ENCODE results near the gene WASF2.
"Not testable (repeated sequence)": the region's sequence is repeated elsewhere in the genome, so short reads cannot be mapped to it uniquely, and the experiment has no call there.

The WASF2 gene

DNA sequence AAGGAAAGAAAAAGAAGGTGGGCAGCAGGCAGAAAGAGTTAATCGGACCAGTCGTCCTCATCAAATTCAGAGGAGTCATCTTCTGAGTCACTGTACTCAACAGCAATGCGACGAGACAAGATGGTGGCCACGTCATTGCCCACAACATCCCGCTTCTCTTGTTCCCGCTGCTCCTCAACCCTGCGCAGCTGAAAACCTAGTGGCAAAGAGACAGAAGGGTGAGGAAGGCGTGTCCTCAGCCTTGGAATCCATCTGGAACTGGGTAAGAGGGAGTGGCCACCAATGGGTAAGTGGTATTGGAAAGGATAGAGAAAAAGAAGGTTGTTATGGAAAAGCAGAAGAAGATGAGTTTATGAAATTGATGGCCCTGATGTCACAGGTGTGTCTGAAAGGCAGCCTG lies 81.8 kb downstream of the WASF2 start:
- Histone ChIP-seq H2BK15ac (ENCODE audit: low read depth, poor library complexity, severe bottlenecking) (no peak overlapping the region), H3K4ac (ENCODE audit: low read depth in 1 of 2, low read length in 2 of 2) (no peak overlapping the region), H4K8ac (ENCODE audit: low read length) (no peak overlapping the region), H3K23ac (ENCODE audit: low read length in 2 of 2) (no peak overlapping the region), H3K4me2 (ENCODE audit: low read length, poor library complexity, severe bottlenecking) (no peak overlapping the region), H3K9me3 (ENCODE audit: control insufficient read depth, low read length) (no peaks in the 10 kb centered on the region), H3K27me3 (ENCODE audit: control insufficient read depth in 1 of 2, insufficient read depth in 1 of 2, low read length in 2 of 2) (no peaks in the 10 kb centered on the region), H2BK120ac (ENCODE audit: low read depth, low read length) (no peak overlapping the region), H2BK5ac (ENCODE audit: low read depth, low read length, poor library complexity, severe bottlenecking) (no peak overlapping the region), H2AFZ (ENCODE audit: low read depth, low read length) (no peak overlapping the region), H3K9ac (ENCODE audit: low read length) (no peak overlapping the region), H3K36me3 (ENCODE audit: control insufficient read depth in 1 of 2, insufficient read depth in 2 of 2, low read depth in 1 of 2, low read length in 2 of 2) (peaks cover 55 to 69% of the 10 kb centered on the region in 2 experiments), H2AK5ac (ENCODE audit: low read length, severe bottlenecking) (no peak overlapping the region), H3K14ac (ENCODE audit: low read length in 2 of 2) (no peak overlapping the region), H4K91ac (ENCODE audit: low read length) (no peak overlapping the region), H3K4me1 (ENCODE audit: control insufficient read depth, insufficient read depth, low read depth, low read length) (peaks cover 22% of the 10 kb centered on the region), H3K79me1 (replicated peaks; ENCODE audit: low read length, poor library complexity, severe bottlenecking) (peaks cover 20% of the 10 kb centered on the region), H3K4me3 (ENCODE audit: insufficient read depth in 1 of 2, low read depth in 1 of 2, low read length in 2 of 2) (no peak overlapping the region), H2BK12ac (ENCODE audit: low read length in 2 of 2) (no peak overlapping the region), H3K27ac (ENCODE audit: low read length, poor library complexity, severe bottlenecking) (no peak overlapping the region), H3K18ac (ENCODE audit: low read depth in 1 of 2, low read length in 2 of 2) (no peak overlapping the region)
- WGBS = 96% methylated on average over 9 of the region's 9 CpGs
- DNase-seq = no peak

DNA sequence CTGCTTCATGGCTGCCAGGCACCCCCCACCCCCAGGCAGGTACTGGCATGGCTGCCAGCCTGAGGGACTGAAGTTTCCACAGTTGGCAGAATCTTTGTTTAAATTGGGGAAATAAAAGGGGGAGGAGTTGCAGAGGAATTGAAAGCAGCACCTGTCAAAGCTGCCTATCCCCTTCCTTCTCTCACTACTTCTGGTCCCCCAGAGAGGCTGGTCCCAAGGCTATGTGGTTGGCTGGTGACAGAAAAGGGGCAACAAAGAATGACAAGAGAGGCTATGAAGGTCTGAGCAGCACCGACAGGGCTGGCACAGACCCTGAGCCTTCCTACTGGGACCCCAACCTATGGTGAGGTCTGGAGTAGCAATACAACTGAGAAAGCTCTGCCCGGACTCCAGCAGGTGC lies 83.2 kb downstream of the WASF2 start:
- H3K9ac ChIP-seq (ENCODE audit: low read length); H3K27ac ChIP-seq (ENCODE audit: low read length, poor library complexity, severe bottlenecking); H2AFZ ChIP-seq (ENCODE audit: low read depth, low read length); H3K23ac ChIP-seq (ENCODE audit: low read length in 2 of 2); H3K14ac ChIP-seq (ENCODE audit: low read length in 2 of 2); H2BK120ac ChIP-seq (ENCODE audit: low read depth, low read length); H3K9me3 ChIP-seq (ENCODE audit: control insufficient read depth, low read length); H3K4me3 ChIP-seq (ENCODE audit: insufficient read depth in 1 of 2, low read depth in 1 of 2, low read length in 2 of 2); H4K91ac ChIP-seq (ENCODE audit: low read length); H3K27me3 ChIP-seq (ENCODE audit: control insufficient read depth in 1 of 2, insufficient read depth in 1 of 2, low read length in 2 of 2); H3K4ac ChIP-seq (ENCODE audit: low read depth in 1 of 2, low read length in 2 of 2); H3K18ac ChIP-seq (ENCODE audit: low read depth in 1 of 2, low read length in 2 of 2); DNase-seq; H3K4me2 ChIP-seq (ENCODE audit: low read length, poor library complexity, severe bottlenecking); H2BK15ac ChIP-seq (ENCODE audit: low read depth, poor library complexity, severe bottlenecking); H2BK12ac ChIP-seq (ENCODE audit: low read length in 2 of 2); H2BK5ac ChIP-seq (ENCODE audit: low read depth, low read length, poor library complexity, severe bottlenecking): not testable (repeated sequence)
- H2AK5ac ChIP-seq (ENCODE audit: low read length, severe bottlenecking) = peak overlapping the region; percentile 41
- WGBS = 97% methylated on average over 2 of the region's 2 CpGs
- peak overlapping the region; percentile 21 for H4K8ac ChIP-seq (ENCODE audit: low read length)
- peaks cover 47 to 55% of the 10 kb centered on the region in 2 experiments for H3K36me3 ChIP-seq (ENCODE audit: control insufficient read depth in 1 of 2, insufficient read depth in 2 of 2, low read depth in 1 of 2, low read length in 2 of 2)
- peaks cover 14% of the 10 kb centered on the region for H3K79me1 ChIP-seq (replicated peaks; ENCODE audit: low read length, poor library complexity, severe bottlenecking)
- peaks cover 31% of the 10 kb centered on the region for H3K4me1 ChIP-seq (ENCODE audit: control insufficient read depth, insufficient read depth, low read depth, low read length)

DNA sequence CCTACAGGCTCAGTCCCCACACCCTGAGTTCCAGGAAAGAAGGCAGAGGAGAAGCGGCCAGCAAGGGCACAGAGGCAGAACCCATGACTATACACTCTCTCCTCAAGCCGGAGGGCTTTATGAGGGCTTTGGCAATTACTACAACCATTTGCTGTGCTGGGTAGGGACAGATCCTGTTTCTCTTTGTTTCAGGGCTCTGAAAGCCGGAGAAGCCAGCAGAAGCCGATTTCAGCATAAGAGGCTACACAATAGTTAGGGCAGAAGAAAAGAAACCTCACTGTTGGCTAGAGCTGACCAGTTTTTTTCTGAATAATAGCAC lies 83.6 kb downstream of the WASF2 start:
- H3K14ac ChIP-seq (ENCODE audit: low read length in 2 of 2) = no peak overlapping the region
- peaks cover 35% of the 10 kb centered on the region for H3K4me1 ChIP-seq (ENCODE audit: control insufficient read depth, insufficient read depth, low read depth, low read length)
- no peak overlapping the region for H3K9ac ChIP-seq (ENCODE audit: low read length)
- no peak for DNase-seq
- H3K27me3 ChIP-seq (ENCODE audit: control insufficient read depth in 1 of 2, insufficient read depth in 1 of 2, low read length in 2 of 2) = no peaks in the 10 kb centered on the region
- peaks cover 47 to 55% of the 10 kb centered on the region in 2 experiments for H3K36me3 ChIP-seq (ENCODE audit: control insufficient read depth in 1 of 2, insufficient read depth in 2 of 2, low read depth in 1 of 2, low read length in 2 of 2)
- H2AFZ ChIP-seq (ENCODE audit: low read depth, low read length) = no peak overlapping the region
- 98% methylated on average over 3 of the region's 4 CpGs for WGBS
- H2BK15ac ChIP-seq (ENCODE audit: low read depth, poor library complexity, severe bottlenecking) = no peak overlapping the region
- H3K79me1 ChIP-seq (replicated peaks; ENCODE audit: low read length, poor library complexity, severe bottlenecking) = peaks cover 14% of the 10 kb centered on the region
- H3K9me3 ChIP-seq (ENCODE audit: control insufficient read depth, low read length) = no peaks in the 10 kb centered on the region
- peak overlapping the region; percentile 84 for H3K27ac ChIP-seq (ENCODE audit: low read length, poor library complexity, severe bottlenecking)
- no peak overlapping the region for H2BK5ac ChIP-seq (ENCODE audit: low read depth, low read length, poor library complexity, severe bottlenecking)
- H3K23ac ChIP-seq (ENCODE audit: low read length in 2 of 2) = no peak overlapping the region
- H4K8ac ChIP-seq (ENCODE audit: low read length) = peak overlapping the region; percentile 63
- no peak overlapping the region for H3K4me3 ChIP-seq (ENCODE audit: insufficient read depth in 1 of 2, low read depth in 1 of 2, low read length in 2 of 2)
- no peak overlapping the region for H2BK120ac ChIP-seq (ENCODE audit: low read depth, low read length)
- no peak overlapping the region for H2BK12ac ChIP-seq (ENCODE audit: low read length in 2 of 2)
- H2AK5ac ChIP-seq (ENCODE audit: low read length, severe bottlenecking) = peak overlapping the region; percentile 57
- no peak overlapping the region for H3K4me2 ChIP-seq (ENCODE audit: low read length, poor library complexity, severe bottlenecking)
- H3K4ac ChIP-seq (ENCODE audit: low read depth in 1 of 2, low read length in 2 of 2) = no peak overlapping the region
- H4K91ac ChIP-seq (ENCODE audit: low read length) = peak overlapping the region; percentile 80
- H3K18ac ChIP-seq (ENCODE audit: low read depth in 1 of 2, low read length in 2 of 2) = peak overlapping the region in 1 of 2 experiments; percentile 78

DNA sequence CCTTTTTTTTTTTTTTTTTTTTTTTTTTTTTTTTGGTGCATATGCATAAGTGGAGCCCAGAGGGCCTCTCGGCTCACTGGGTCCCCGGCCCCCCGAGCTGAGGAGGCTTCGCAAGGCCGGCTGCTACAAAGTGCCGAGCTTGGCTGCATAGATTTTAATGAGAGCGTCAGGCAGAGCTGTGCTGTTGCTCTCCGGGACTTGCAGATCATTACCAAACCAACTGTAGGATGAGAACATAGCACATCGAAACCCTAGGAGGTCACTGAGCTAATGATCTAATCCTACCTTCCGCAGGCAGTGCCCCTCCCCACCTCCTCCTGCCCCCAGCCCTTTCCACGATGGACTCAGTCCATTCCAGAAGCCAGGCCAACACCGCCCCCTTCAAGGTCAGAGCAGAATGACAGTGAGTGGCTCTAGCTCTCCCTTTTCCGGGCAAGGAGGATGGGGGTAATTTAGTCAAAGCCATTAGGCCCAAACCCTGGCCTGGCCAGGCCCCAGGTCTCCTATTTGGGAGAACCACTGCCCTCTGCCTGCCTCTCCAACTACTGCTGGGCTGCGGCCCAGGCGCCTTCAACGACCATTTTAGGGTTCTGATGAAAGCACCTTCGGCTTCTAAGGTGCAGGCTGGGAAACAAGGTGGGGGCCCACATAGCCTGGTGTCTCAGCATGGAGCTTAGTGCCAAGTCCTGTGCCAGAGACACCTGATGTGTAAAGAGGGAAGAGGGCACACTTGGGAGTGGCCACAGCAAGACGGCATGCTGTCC lies 84.2 kb downstream of the WASF2 start:
- Histone ChIP-seq H3K4me1 (ENCODE audit: control insufficient read depth, insufficient read depth, low read depth, low read length) (peaks cover 37% of the 10 kb centered on the region), H3K4me2 (ENCODE audit: low read length, poor library complexity, severe bottlenecking) (peak overlapping the region; percentile 58), H3K27ac (ENCODE audit: low read length, poor library complexity, severe bottlenecking) (peak overlapping the region; percentile 94), H3K79me1 (replicated peaks; ENCODE audit: low read length, poor library complexity, severe bottlenecking) (peaks cover 13% of the 10 kb centered on the region), H4K91ac (ENCODE audit: low read length) (peak overlapping the region; percentile 80), H3K9ac (ENCODE audit: low read length) (peak overlapping the region; percentile 67), H3K36me3 (ENCODE audit: control insufficient read depth in 1 of 2, insufficient read depth in 2 of 2, low read depth in 1 of 2, low read length in 2 of 2) (peaks cover 46 to 52% of the 10 kb centered on the region in 2 experiments), H3K18ac (ENCODE audit: low read depth in 1 of 2, low read length in 2 of 2) (peak overlapping the region; percentile 48 to 78), H4K8ac (ENCODE audit: low read length) (peak overlapping the region; percentile 63), H2AK5ac (ENCODE audit: low read length, severe bottlenecking) (peak overlapping the region; percentile 57)
- not testable (repeated sequence) for H2BK120ac ChIP-seq (ENCODE audit: low read depth, low read length); H2BK12ac ChIP-seq (ENCODE audit: low read length in 2 of 2); H3K9me3 ChIP-seq (ENCODE audit: control insufficient read depth, low read length); H2BK5ac ChIP-seq (ENCODE audit: low read depth, low read length, poor library complexity, severe bottlenecking); H2AFZ ChIP-seq (ENCODE audit: low read depth, low read length); H2BK15ac ChIP-seq (ENCODE audit: low read depth, poor library complexity, severe bottlenecking); H3K4ac ChIP-seq (ENCODE audit: low read depth in 1 of 2, low read length in 2 of 2); H3K14ac ChIP-seq (ENCODE audit: low read length in 2 of 2); H3K23ac ChIP-seq (ENCODE audit: low read length in 2 of 2); H3K27me3 ChIP-seq (ENCODE audit: control insufficient read depth in 1 of 2, insufficient read depth in 1 of 2, low read length in 2 of 2); H3K4me3 ChIP-seq (ENCODE audit: insufficient read depth in 1 of 2, low read depth in 1 of 2, low read length in 2 of 2)
- peak; percentile 23 for DNase-seq
- WGBS = 62% methylated on average over 14 of the region's 18 CpGs

All from mesenchymal stem cell (in vitro differentiated cells and primary cell).